ENCODE data around the gene P4HB. TPM values are rescaled to one million over a fixed set of nuclear protein-coding genes. Genes with fewer than 3 reads are reported as not detected.
"Not testable (repeated sequence)": the region's sequence is repeated elsewhere in the genome, so short reads cannot be mapped to it uniquely, and the experiment has no call there.

P4HB gene
- total RNA-seq, 1 donor from 2014 or later: 371 TPM

GRCh38 chr17:81854974-81855774 lies 5.2 kb downstream of the P4HB start:
- DNase-seq (ENCODE audit: low spot score): no peak
- intact Hi-C loops (cut with DNase I): no loop called here

- no peak for DNase-seq (ENCODE audit: low spot score)
- intact Hi-C loops (cut with DNase I): no loop called here
Measured at GRCh38 chr17:81852237-81852636, 8.1 kb downstream of the P4HB start.

GRCh38 chr17:81851423-81851822 lies 8.9 kb downstream of the P4HB start:
- no peak for DNase-seq (ENCODE audit: low spot score)
- intact Hi-C loops (cut with DNase I): no loop called here

- intact Hi-C loops (cut with DNase I): no loop called here
- DNase-seq (ENCODE audit: low spot score): no peak
Measured at GRCh38 chr17:81849457-81849856, 10.9 kb downstream of the P4HB start.

GRCh38 chr17:81846743-81847689 lies 13.3 kb downstream of the P4HB start:
- intact Hi-C loops (cut with DNase I): no loop called here

GRCh38 chr17:81845881-81846742 lies 14.2 kb downstream of the P4HB start:
- intact Hi-C loops (cut with DNase I): no loop called here
- DNase-seq (ENCODE audit: low spot score): no peak

More at GRCh38 chr17:81846743-81847689, 13.3 kb downstream of the P4HB start:
- DNase-seq (ENCODE audit: low spot score): no peak

GRCh38 chr17:81845361-81845760 lies 15.0 kb downstream of the P4HB start:
- intact Hi-C loops (cut with DNase I): no loop called here

GRCh38 chr17:81844887-81845286 lies 15.4 kb downstream of the P4HB start:
- intact Hi-C loops (cut with DNase I): no loop called here
- no peak for DNase-seq (ENCODE audit: low spot score)

More at GRCh38 chr17:81845361-81845760, 15.0 kb downstream of the P4HB start:
- DNase-seq (ENCODE audit: low spot score): no peak

- intact Hi-C loops (cut with DNase I): no loop called here
Measured at GRCh38 chr17:81844327-81844851, 15.9 kb downstream of the P4HB start.

GRCh38 chr17:81843713-81844326 lies 16.5 kb downstream of the P4HB start:
- no peak for DNase-seq (ENCODE audit: low spot score)
- intact Hi-C loops (cut with DNase I): no loop called here

More at GRCh38 chr17:81844327-81844851, 15.9 kb downstream of the P4HB start:
- DNase-seq (ENCODE audit: low spot score): no peak

GRCh38 chr17:81842725-81843504 lies 17.4 kb downstream of the P4HB start:
- intact Hi-C loops (cut with DNase I): no loop called here

GRCh38 chr17:81842378-81842724 lies 18.0 kb downstream of the P4HB start:
- intact Hi-C loops (cut with DNase I): no loop called here

More at GRCh38 chr17:81842725-81843504, 17.4 kb downstream of the P4HB start:
- no peak for DNase-seq (ENCODE audit: low spot score)

GRCh38 chr17:81841866-81842265 lies 18.5 kb downstream of the P4HB start:
- intact Hi-C loops (cut with DNase I): no loop called here

More at GRCh38 chr17:81842378-81842724, 18.0 kb downstream of the P4HB start:
- DNase-seq (ENCODE audit: low spot score): no peak

GRCh38 chr17:81840826-81841778 lies 19.2 kb downstream of the P4HB start:
- no peak for DNase-seq (ENCODE audit: low spot score)
- intact Hi-C loops (cut with DNase I): no loop called here

More at GRCh38 chr17:81841866-81842265, 18.5 kb downstream of the P4HB start:
- DNase-seq (ENCODE audit: low spot score): no peak

GRCh38 chr17:81840059-81840458 lies 20.3 kb downstream of the P4HB start:
- intact Hi-C loops (cut with DNase I); DNase-seq (ENCODE audit: low spot score): not testable (repeated sequence)

GRCh38 chr17:81839301-81839700 lies 21.0 kb downstream of the P4HB start:
- intact Hi-C loops (cut with DNase I): no loop called here
- DNase-seq (ENCODE audit: low spot score): no peak

- intact Hi-C loops (cut with DNase I): no loop called here
- no peak for DNase-seq (ENCODE audit: low spot score)
Measured at GRCh38 chr17:81838753-81839255, 21.5 kb downstream of the P4HB start.

Data from cardiac septum (tissue), 1 donor.